ES-I3 (cell line): ENCODE data around the gene PSORS1C1.

Source experiments
- H3K36me3 ChIP-seq: 2 replicates; pipeline ENCODE4 v1.6.1; 2013; ENCODE audit warnings: mild to moderate bottlenecking, low read length, control low read depth, moderate library complexity; ENCODE audit not compliant: insufficient read depth
- H3K4me1 ChIP-seq: 2 replicates; pipeline ENCODE4 v1.6.1; 2013; ENCODE audit warnings: mild to moderate bottlenecking, control low read depth, low read length; ENCODE audit not compliant: insufficient read depth
- H3K9ac ChIP-seq: 2 replicates; pipeline ENCODE4 v1.6.1; 2013; ENCODE audit warnings: low read depth, mild to moderate bottlenecking, low read length, moderate library complexity
- H3K9me3 ChIP-seq: 2 replicates; pipeline ENCODE4 v1.6.1; 2013; ENCODE audit warnings: mild to moderate bottlenecking, low read length, moderate library complexity; ENCODE audit not compliant: control insufficient read depth, insufficient read depth

Gene PSORS1C1

GRCh38 chr6:31126396-31127175 lies 12.0 kb downstream of the PSORS1C1 start:
- Histone ChIP-seq H3K9ac (no peak overlapping the region), H3K4me1 (peaks cover 5% of the 10 kb centered on the region; the same call in 1 of the 2 replicates), H3K36me3 (no peaks in the 10 kb centered on the region), H3K9me3 (no peaks in the 10 kb centered on the region)

GRCh38 chr6:31128093-31128676 lies 13.6 kb downstream of the PSORS1C1 start:
- H3K9ac ChIP-seq, result no peak overlapping the region
- H3K4me1 ChIP-seq, result peaks cover 5% of the 10 kb centered on the region; the same call in 1 of the 2 replicates
- H3K36me3 ChIP-seq, result no peaks in the 10 kb centered on the region
- no peaks in the 10 kb centered on the region for H3K9me3 ChIP-seq

GRCh38 chr6:31129130-31129529 lies 14.5 kb downstream of the PSORS1C1 start:
- Histone ChIP-seq H3K36me3 (no peaks in the 10 kb centered on the region), H3K9ac (no peak overlapping the region), H3K4me1 (peaks cover 5% of the 10 kb centered on the region; the same call in 1 of the 2 replicates), H3K9me3 (no peaks in the 10 kb centered on the region)

- H3K9ac ChIP-seq, result no peak overlapping the region
- no peaks in the 10 kb centered on the region for H3K9me3 ChIP-seq
- no peaks in the 10 kb centered on the region; the same call in 1 of the 2 replicates for H3K4me1 ChIP-seq
- no peaks in the 10 kb centered on the region for H3K36me3 ChIP-seq
Observed at GRCh38 chr6:31130751-31131150, 16.2 kb downstream of the PSORS1C1 start.

GRCh38 chr6:31131595-31131994 lies 17.0 kb downstream of the PSORS1C1 start:
- Histone ChIP-seq H3K4me1 (no peaks in the 10 kb centered on the region; the same call in 1 of the 2 replicates), H3K9me3 (no peaks in the 10 kb centered on the region), H3K36me3 (no peaks in the 10 kb centered on the region), H3K9ac (no peak overlapping the region)

GRCh38 chr6:31132806-31133205 lies 18.2 kb downstream of the PSORS1C1 start:
- no peaks in the 10 kb centered on the region for H3K9me3 ChIP-seq
- no peaks in the 10 kb centered on the region for H3K36me3 ChIP-seq
- peaks cover 3% of the 10 kb centered on the region for H3K4me1 ChIP-seq

GRCh38 chr6:31135710-31136109 lies 21.1 kb downstream of the PSORS1C1 start:
- H3K9ac ChIP-seq, result no peak overlapping the region
- no peaks in the 10 kb centered on the region for H3K36me3 ChIP-seq
- peaks cover 19% of the 10 kb centered on the region for H3K4me1 ChIP-seq
- H3K9me3 ChIP-seq, result no peaks in the 10 kb centered on the region

More at GRCh38 chr6:31132806-31133205, 18.2 kb downstream of the PSORS1C1 start:
- no peak overlapping the region for H3K9ac ChIP-seq

- no peaks in the 10 kb centered on the region for H3K9me3 ChIP-seq
- peaks cover 37% of the 10 kb centered on the region for H3K4me1 ChIP-seq
- H3K9ac ChIP-seq, result no peak within 1 kb of the TSS; the same call in 1 of the 2 replicates
- no peaks in the 10 kb centered on the region for H3K36me3 ChIP-seq
Observed at GRCh38 chr6:31138982-31139381, 24.4 kb downstream of the PSORS1C1 start, which contains the start of gene PSORS1C2. PSORS1C2 (minus strand) TSS chr6:31139066; CDS start chr6:31139026, 40 bp downstream.

GRCh38 chr6:31139599-31139998 lies 25.0 kb downstream of the PSORS1C1 start:
- Histone ChIP-seq H3K9ac (no peak overlapping the region), H3K36me3 (no peaks in the 10 kb centered on the region; the same call in 1 of the 2 replicates)

GRCh38 chr6:31140643-31141042 lies 26.0 kb downstream of the PSORS1C1 start:
- H3K4me1 ChIP-seq, result peaks cover 37% of the 10 kb centered on the region
- H3K9me3 ChIP-seq, result no peaks in the 10 kb centered on the region
- no peaks in the 10 kb centered on the region; the same call in 1 of the 2 replicates for H3K36me3 ChIP-seq
- no peak overlapping the region for H3K9ac ChIP-seq

More at GRCh38 chr6:31139599-31139998, 25.0 kb downstream of the PSORS1C1 start:
- Histone ChIP-seq H3K9me3 (no peaks in the 10 kb centered on the region), H3K4me1 (peaks cover 37% of the 10 kb centered on the region)

GRCh38 chr6:31142361-31142761 lies 27.8 kb downstream of the PSORS1C1 start:
- Histone ChIP-seq H3K9ac (no peak overlapping the region), H3K36me3 (no peaks in the 10 kb centered on the region; the same call in 1 of the 2 replicates), H3K9me3 (no peaks in the 10 kb centered on the region)

GRCh38 chr6:31143148-31143547 lies 28.5 kb downstream of the PSORS1C1 start:
- Histone ChIP-seq H3K9me3 (no peaks in the 10 kb centered on the region), H3K36me3 (peaks cover under 1% of the 10 kb centered on the region; the same call in 1 of the 2 replicates), H3K9ac (no peak overlapping the region), H3K4me1 (peaks cover 32% of the 10 kb centered on the region)

More at GRCh38 chr6:31142361-31142761, 27.8 kb downstream of the PSORS1C1 start:
- H3K4me1 ChIP-seq, result peaks cover 37% of the 10 kb centered on the region

- Histone ChIP-seq H3K9ac (no peak overlapping the region), H3K4me1 (peaks cover 24% of the 10 kb centered on the region), H3K9me3 (no peaks in the 10 kb centered on the region), H3K36me3 (peaks cover 3% of the 10 kb centered on the region; the same call in 1 of the 2 replicates)
Observed at GRCh38 chr6:31144296-31144969, 29.8 kb downstream of the PSORS1C1 start.

GRCh38 chr6:31144970-31145340 lies 30.4 kb downstream of the PSORS1C1 start:
- Histone ChIP-seq H3K4me1 (peaks cover 18% of the 10 kb centered on the region), H3K9me3 (no peaks in the 10 kb centered on the region), H3K36me3 (peaks cover 3% of the 10 kb centered on the region; the same call in 1 of the 2 replicates), H3K9ac (no peak overlapping the region)
